ENCODE results near the gene AUH. TPM values are rescaled to one million over a fixed set of nuclear protein-coding genes. Genes with fewer than 3 reads are reported as not detected.

The AUH gene
- total RNA-seq, 1 donor, result 13.4 TPM

- no peak for TF ChIP-seq CTCF (IDR thresholded peaks at IDR 0.05; ENCODE audit: insufficient read depth, low read depth, low read length)
- H3K4me3 ChIP-seq (ENCODE audit: low read depth, low read length), result no peak overlapping the region
- no peak for DNase-seq (ENCODE audit: low read depth)
Observed at GRCh38 chr9:91180240-91180929, 181.3 kb downstream of the AUH start.

GRCh38 chr9:91179237-91180138 lies 182.2 kb downstream of the AUH start:
- DNase-seq (ENCODE audit: low read depth), result no peak
- no peak overlapping the region for H3K4me3 ChIP-seq (ENCODE audit: low read depth, low read length)
- TF ChIP-seq CTCF (IDR thresholded peaks at IDR 0.05; ENCODE audit: insufficient read depth, low read depth, low read length), result no peak

GRCh38 chr9:91178281-91179236 lies 183.2 kb downstream of the AUH start:
- TF ChIP-seq CTCF (IDR thresholded peaks at IDR 0.05; ENCODE audit: insufficient read depth, low read depth, low read length), result no peak
- no peak overlapping the region for H3K4me3 ChIP-seq (ENCODE audit: low read depth, low read length)
- DNase-seq (ENCODE audit: low read depth), result no peak

- no peak for TF ChIP-seq CTCF (IDR thresholded peaks at IDR 0.05; ENCODE audit: insufficient read depth, low read depth, low read length)
- no peak for DNase-seq (ENCODE audit: low read depth)
- H3K4me3 ChIP-seq (ENCODE audit: low read depth, low read length), result no peak overlapping the region
Observed at GRCh38 chr9:91177661-91178280, 183.9 kb downstream of the AUH start.

GRCh38 chr9:91177081-91177480 lies 184.6 kb downstream of the AUH start:
- no peak for DNase-seq (ENCODE audit: low read depth)
- TF ChIP-seq CTCF (IDR thresholded peaks at IDR 0.05; ENCODE audit: insufficient read depth, low read depth, low read length), result no peak
- H3K4me3 ChIP-seq (ENCODE audit: low read depth, low read length), result no peak overlapping the region

GRCh38 chr9:91176426-91176825 lies 185.3 kb downstream of the AUH start:
- TF ChIP-seq CTCF (IDR thresholded peaks at IDR 0.05; ENCODE audit: insufficient read depth, low read depth, low read length), result no peak
- DNase-seq (ENCODE audit: low read depth), result no peak
- no peak overlapping the region for H3K4me3 ChIP-seq (ENCODE audit: low read depth, low read length)
